GM21786 (cell line): ENCODE results near the gene CBR4.
A peak's percentile ranks its signal among the peaks of the same experiment; 100 is the strongest.
"Not testable (repeated sequence)": the region's sequence is repeated elsewhere in the genome, so short reads cannot be mapped to it uniquely, and the experiment has no call there.

ENCODE experiments used
- ATAC-seq: cut with Tn5 transposase; IDR thresholded peaks from one replicate; pipeline ENCODE4 v1.9.1; 2021; ENCODE audit not compliant: unreplicated experiment

CBR4 gene

GRCh38 chr4:169035871-169036620 lies 26.0 kb upstream of the CBR4 start:
- not testable (repeated sequence) for ATAC-seq

- ATAC-seq = no peak
These were observed 23.6 kb upstream of the CBR4 start for GRCh38 chr4:169033660-169034059.

- no peak for ATAC-seq
These were observed 23.0 kb upstream of the CBR4 start for GRCh38 chr4:169032883-169033645.

GRCh38 chr4:169032194-169032593 lies 22.1 kb upstream of the CBR4 start:
- no peak for ATAC-seq

- no peak for ATAC-seq
These were observed 21.3 kb upstream of the CBR4 start for GRCh38 chr4:169031392-169031791.

- no peak for ATAC-seq
These were observed 20.5 kb upstream of the CBR4 start for GRCh38 chr4:169030562-169030982.

GRCh38 chr4:169029947-169030346 lies 19.9 kb upstream of the CBR4 start:
- no peak for ATAC-seq

- no peak for ATAC-seq
These were observed 17.6 kb upstream of the CBR4 start for GRCh38 chr4:169027663-169028062.

GRCh38 chr4:169025184-169025583 lies 15.1 kb upstream of the CBR4 start:
- no peak for ATAC-seq

- peak; percentile 77 for ATAC-seq
These were observed 14.7 kb upstream of the CBR4 start for GRCh38 chr4:169024762-169025161.

GRCh38 chr4:169018406-169018805 lies 8.4 kb upstream of the CBR4 start:
- ATAC-seq = no peak

GRCh38 chr4:169017971-169018370 lies 7.9 kb upstream of the CBR4 start:
- ATAC-seq = no peak

GRCh38 chr4:169015186-169015623 lies 5.2 kb upstream of the CBR4 start:
- no peak for ATAC-seq

GRCh38 chr4:169014586-169014985 lies 4.5 kb upstream of the CBR4 start:
- no peak for ATAC-seq

- no peak for ATAC-seq
These were observed 3.3 kb upstream of the CBR4 start for GRCh38 chr4:169013396-169013795.

- ATAC-seq = no peak
These were observed 2.0 kb upstream of the CBR4 start for GRCh38 chr4:169012049-169012448.

- peak; percentile 27 for ATAC-seq
These were observed 550 bp downstream of the CBR4 start for GRCh38 chr4:169009286-169010124.

GRCh38 chr4:169005453-169006099 lies 4.5 kb downstream of the CBR4 start:
- ATAC-seq = no peak

GRCh38 chr4:169000315-169000714 lies 9.7 kb downstream of the CBR4 start:
- no peak for ATAC-seq

- ATAC-seq = no peak
These were observed 10.2 kb downstream of the CBR4 start for GRCh38 chr4:168999809-169000208.

- ATAC-seq = no peak
These were observed 11.5 kb downstream of the CBR4 start for GRCh38 chr4:168998596-168998995.
